KOPT-K1 (cell line): ENCODE results near the gene MARVELD3.
"Not testable (repeated sequence)": the region's sequence is repeated elsewhere in the genome, so short reads cannot be mapped to it uniquely, and the experiment has no call there.

ENCODE experiments used
- H3K27ac ChIP-seq: fragments of 200-600 bp; sonication (generic); 2 replicates; pipeline ENCODE4 v1.5.1; 2016; ENCODE audit warnings: antibody characterized with exemption, mild to moderate bottlenecking, low read depth, low read length; ENCODE audit not compliant: poor library complexity, severe bottlenecking
- H3K36me3 ChIP-seq: fragments of 200-600 bp; sonication (generic); 2 replicates; pipeline ENCODE4 v1.5.1; 2017; ENCODE audit warnings: antibody characterized with exemption, mild to moderate bottlenecking, low read length, moderate library complexity; ENCODE audit not compliant: insufficient read depth
- H3K9me3 ChIP-seq: fragments of 200-600 bp; sonication (generic); 2 replicates; pipeline ENCODE4 v1.5.1; 2017; ENCODE audit warnings: antibody characterized with exemption, low read length, mild to moderate bottlenecking; ENCODE audit not compliant: insufficient read depth, poor library complexity, severe bottlenecking

The MARVELD3 gene

DNA sequence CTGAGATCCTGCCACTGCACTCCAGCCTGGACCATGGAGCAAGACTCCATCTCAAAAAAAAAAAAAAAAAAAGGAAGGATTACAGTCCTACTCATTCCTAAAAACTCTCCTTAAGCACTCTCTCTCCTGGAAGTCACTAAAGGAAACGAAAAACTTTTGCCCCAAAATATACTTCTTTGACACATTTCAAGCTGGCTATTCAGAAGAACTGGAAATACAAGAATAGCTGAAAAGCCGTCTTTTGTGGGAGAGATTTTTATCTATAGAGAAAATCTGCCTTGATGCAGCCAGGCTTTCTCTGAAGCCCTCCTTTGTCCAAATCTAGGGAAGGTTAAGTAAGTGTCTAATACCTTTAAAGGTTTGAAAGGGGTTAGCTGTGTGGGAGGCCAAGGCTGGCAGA lies 16.9 kb upstream of the MARVELD3 start:
- H3K9me3 ChIP-seq, result no peaks in the 10 kb centered on the region
- no peak overlapping the region for H3K27ac ChIP-seq
- no peaks in the 10 kb centered on the region for H3K36me3 ChIP-seq

DNA sequence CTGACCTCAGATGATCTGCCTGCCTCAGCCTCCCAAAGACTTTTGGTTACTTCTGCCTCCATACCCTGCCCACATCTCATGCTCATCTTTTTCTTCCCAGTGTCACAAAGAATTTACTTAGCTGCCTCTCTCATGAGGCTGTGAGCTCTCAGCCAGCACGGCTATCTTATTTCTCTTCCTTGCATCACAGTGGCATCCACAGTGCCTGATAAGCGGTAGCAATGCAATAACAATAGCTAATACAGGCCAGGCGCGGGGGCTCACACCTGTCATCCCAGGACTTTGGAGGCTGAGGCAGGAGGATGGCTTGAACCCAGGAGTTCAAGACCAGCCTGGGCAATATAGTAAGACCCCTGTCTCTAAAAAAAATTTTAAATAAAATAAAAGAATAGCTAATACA lies 15.5 kb upstream of the MARVELD3 start:
- Histone ChIP-seq H3K9me3 (no peaks in the 10 kb centered on the region), H3K27ac (no peak overlapping the region), H3K36me3 (no peaks in the 10 kb centered on the region)

DNA sequence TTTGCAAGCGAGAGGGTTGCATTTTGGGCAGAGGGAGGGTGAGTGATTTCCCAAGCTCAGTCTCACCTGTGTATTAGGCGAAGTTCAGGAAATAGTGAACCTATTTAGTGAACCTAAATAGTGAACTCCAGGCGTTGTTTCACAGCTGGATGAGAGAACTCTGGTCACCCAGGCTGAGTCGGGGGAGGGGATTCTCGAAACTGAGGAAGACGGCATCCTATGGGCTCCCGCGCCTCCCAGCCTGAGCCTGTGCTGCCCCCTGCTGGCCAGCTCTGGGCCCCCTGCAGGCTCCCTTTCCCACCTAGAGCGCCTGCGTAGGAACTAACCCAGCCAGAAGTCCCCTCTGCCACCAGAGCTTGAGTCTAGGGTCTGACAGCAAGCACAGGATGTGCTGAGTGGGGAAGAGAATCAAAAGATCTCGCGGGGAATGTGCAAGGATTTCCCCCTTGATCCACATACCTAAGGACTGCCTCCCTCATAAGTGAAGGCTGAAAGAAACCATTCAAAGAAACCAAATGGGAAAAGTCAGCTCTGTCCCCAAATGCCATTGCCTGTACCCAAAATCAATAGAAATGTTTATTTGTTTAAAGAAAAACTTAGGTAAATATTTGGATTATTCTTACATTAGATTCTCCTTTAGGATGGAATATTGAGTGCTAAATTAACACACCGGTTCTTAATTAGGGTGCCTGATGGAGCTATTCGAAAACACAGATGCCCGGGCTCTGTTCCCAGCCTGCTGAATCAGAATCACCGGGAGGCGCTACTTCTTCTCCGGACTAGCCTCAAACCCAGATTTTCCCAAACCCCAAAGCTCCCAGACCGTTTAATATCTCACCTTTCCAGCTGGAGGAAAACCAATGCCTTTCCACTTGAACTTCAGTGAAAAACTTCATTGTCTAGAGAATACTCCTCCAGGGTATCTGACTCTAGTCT lies 14.8 kb upstream of the MARVELD3 start:
- no peak overlapping the region for H3K27ac ChIP-seq
- no peaks in the 10 kb centered on the region for H3K36me3 ChIP-seq
- H3K9me3 ChIP-seq, result no peaks in the 10 kb centered on the region

DNA sequence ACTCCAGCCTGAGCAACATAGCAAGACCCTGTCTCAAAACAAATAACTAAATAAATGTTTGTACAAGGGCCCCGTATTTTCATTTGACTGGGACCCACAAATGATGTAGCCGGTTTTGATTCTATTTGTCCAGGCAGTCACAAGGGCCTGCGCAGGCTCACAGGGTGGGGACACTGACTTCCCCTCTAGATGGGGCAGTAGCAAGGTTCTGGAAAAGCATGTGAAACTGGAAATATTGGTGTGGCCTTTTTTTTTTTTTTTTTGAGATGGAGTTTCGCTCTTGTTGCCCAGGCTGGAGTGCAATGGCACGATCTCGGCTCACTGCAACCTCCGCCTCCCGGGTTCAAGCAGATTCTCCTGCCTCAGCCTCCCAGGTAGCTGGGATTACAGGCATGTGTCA lies 11.0 kb upstream of the MARVELD3 start:
- H3K27ac ChIP-seq, H3K36me3 ChIP-seq, H3K9me3 ChIP-seq: not testable (repeated sequence)

DNA sequence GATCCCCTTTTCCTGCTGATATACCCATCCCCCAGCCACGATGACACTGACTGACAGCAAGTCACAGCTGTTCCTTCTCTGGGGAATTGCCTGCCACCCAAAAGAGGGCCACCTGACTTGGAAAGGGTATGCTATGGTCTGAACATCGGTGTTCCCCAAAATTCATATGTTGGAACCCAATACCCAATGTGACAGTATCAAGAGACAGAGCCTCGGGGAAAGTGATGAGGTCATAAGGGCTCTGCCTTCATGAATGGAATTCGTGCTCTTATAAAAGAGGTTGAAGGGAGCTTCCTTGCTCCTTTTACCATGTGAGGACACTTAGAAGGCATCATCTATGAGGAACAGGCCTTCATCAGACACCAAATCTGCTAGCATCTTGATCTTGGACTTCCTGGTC lies 7.6 kb upstream of the MARVELD3 start:
- Histone ChIP-seq H3K36me3 (no peaks in the 10 kb centered on the region), H3K9me3 (no peaks in the 10 kb centered on the region), H3K27ac (no peak overlapping the region)

DNA sequence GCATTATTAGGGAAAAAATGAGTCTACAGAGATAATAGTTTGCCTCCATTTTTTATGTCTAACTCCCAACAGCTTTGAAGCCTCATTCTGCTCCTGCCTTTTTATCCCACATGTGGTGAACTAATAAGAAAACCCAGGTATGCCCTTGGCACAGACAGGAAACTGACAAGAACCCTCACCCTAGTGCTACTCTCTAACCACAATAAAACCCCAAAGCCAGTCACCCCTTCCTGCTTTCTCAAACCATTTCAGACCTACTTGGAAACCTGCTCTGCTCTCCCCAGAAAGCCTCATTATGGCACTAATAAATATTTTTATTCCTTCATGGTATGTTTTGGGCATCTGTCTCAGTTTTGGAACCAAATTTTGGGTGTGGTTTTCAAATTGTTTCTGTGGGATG lies 3.9 kb upstream of the MARVELD3 start:
- H3K27ac ChIP-seq, result no peak overlapping the region
- no peaks in the 10 kb centered on the region for H3K9me3 ChIP-seq
- H3K36me3 ChIP-seq, result no peaks in the 10 kb centered on the region

DNA sequence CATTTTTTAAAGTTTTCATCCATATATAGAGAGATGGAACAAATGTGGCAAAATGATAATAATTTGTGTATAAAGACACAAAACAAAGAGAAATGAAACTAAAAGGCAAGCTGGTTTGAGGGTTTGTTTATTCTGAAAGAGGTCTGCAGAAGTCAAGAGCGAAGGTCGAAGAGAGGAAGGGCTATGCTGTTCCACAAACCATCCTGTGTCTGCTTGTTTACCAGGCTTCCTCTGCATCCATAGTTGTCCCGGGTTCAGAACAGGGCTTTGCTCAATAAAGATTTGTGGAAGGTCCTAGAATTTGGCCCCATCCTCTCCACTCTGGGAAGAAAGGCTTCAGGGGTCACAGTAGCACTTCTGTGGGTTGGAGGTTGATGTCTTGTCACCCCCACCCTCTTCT lies 2.4 kb upstream of the MARVELD3 start:
- Histone ChIP-seq H3K9me3 (no peaks in the 10 kb centered on the region), H3K36me3 (no peaks in the 10 kb centered on the region), H3K27ac (no peak overlapping the region)

DNA sequence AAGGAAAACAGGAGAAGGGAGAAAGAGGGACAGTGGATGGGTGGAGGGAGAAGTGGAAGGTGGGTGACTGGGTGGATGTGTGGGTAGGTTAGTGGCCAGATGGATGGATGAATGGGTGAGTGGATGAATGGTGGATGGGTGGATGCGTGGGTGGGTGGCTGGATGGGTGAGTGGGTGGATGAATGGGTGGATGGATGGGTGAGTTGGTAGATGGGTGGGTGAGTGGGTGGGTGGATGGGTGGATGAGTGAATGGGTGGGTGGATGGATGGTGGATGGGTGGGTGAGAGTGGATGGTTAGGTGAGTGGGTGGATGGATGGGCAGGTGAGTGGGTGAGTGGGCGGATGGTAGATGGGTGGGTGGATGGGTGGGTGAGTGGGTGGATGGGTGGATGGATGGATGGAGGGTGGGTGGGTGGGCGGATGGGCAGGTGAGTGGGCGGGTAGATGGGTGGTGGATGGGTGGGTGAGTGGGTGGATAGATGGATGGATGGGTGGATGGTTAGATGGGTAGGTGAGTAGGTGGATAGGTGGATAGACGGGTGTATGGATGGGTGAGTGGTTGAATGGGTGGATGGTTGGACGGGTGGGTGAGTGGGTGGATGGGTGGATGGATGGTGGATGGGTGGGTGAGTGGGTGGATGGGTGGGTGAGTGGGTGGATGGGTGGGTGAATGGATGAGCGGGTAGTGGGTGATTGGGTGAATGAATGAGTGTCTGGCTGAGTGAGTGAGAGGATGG lies 702 bp upstream of the MARVELD3 start:
- Histone ChIP-seq H3K27ac (no peak overlapping the region), H3K36me3 (no peaks in the 10 kb centered on the region), H3K9me3 (no peaks in the 10 kb centered on the region)

DNA sequence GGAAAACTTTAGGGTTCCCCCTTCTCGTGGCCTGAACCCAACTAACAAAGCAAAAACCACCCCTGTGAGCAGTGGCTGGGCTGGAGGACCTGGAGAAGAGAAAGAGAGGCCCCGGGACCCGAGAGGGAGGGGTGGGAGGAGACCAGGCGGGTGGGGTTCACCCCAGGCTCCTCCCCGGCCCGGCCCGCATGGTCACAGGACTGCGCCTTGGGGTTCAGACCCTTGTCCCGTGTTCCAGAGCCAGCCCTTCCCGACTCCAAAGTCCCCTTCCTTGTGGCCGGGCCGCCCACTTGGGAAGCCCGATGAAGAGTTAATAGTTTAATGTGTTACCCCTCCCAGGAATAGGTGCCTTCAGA lies 852 bp downstream of the MARVELD3 start:
- H3K36me3 ChIP-seq, result no peaks in the 10 kb centered on the region
- H3K9me3 ChIP-seq, result no peaks in the 10 kb centered on the region
- H3K27ac ChIP-seq, result no peak overlapping the region

DNA sequence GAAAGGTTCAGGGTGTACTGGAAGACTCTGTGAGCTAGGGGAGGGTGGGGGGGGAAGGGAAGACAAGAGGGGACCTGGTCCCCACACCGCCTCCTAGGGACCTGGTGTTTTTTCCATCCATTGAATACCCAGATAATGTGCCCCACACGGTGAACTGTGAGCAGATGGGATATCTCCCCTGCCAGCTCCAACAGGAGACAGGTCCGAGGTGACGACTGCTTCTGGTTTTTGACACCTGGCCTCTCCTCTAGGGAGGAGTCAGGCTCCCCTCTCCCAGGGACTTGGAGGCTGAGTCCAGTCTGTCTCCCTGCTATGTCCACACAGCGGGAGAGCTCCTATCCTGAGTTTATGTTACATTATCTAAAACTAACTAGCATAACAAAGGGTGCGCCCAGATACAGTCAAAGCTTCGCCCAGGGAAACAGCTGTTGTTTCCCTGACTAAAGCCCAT lies 1.8 kb downstream of the MARVELD3 start:
- H3K36me3 ChIP-seq, result no peaks in the 10 kb centered on the region
- no peak overlapping the region for H3K27ac ChIP-seq
- no peaks in the 10 kb centered on the region for H3K9me3 ChIP-seq

DNA sequence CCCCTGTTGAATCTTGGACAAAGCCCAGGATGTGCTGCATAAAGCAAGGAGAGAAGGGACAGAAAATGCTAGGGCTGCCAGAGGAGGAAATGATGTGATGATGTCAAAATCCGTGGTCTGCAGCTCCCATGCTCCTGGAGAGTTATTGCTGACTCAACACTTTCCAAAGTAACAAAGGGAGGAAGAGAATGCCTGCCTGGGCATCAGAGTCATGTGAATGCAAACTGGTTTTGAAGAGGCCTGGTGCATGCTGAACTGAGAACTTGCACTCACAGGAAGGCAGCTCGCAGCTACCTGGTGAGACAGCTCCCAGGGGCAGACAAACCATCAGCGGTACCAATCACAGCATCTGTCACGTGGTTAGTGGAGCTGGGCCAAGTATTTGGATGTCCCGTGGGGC lies 2.8 kb downstream of the MARVELD3 start:
- no peaks in the 10 kb centered on the region for H3K36me3 ChIP-seq
- no peak overlapping the region for H3K27ac ChIP-seq

DNA sequence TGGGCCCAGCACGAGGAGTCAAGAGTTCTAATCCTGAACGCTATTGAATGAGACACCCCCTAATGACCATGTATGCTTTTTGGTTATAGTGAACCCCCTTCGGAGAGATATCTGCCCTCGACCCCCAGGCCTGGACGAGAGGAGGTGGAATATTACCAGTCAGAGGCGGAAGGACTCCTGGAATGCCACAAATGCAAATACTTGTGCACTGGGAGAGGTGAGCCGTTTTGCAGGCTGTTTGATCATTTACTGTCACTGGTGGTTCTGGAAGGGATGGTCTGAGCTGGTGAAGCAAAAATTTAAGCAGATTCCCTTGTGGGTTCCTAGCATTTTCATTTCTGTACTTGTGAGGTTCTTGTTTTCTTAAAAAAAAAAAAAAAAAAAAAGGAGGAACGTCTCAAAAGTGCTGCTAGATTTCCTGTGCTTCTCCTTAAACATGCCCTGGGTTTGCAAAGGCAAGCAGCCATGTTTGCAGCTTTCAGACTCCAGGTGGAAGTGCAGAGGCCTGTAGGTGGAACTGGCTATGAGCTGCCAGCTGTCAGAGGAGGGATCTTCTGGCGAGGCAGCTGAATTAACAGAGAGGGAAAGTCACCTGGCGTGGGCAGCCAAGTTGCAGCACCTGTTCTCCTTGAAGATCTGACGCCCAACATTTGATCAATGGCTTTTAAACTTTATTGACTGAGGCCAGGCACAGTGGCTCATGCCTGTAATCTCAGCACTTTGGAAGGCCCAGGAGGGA lies 3.5 kb downstream of the MARVELD3 start:
- Histone ChIP-seq H3K9me3 (no peaks in the 10 kb centered on the region), H3K27ac (no peak overlapping the region), H3K36me3 (no peaks in the 10 kb centered on the region)

More for the DNA sequence above, 2.8 kb downstream of the MARVELD3 start:
- H3K9me3 ChIP-seq, result no peaks in the 10 kb centered on the region

DNA sequence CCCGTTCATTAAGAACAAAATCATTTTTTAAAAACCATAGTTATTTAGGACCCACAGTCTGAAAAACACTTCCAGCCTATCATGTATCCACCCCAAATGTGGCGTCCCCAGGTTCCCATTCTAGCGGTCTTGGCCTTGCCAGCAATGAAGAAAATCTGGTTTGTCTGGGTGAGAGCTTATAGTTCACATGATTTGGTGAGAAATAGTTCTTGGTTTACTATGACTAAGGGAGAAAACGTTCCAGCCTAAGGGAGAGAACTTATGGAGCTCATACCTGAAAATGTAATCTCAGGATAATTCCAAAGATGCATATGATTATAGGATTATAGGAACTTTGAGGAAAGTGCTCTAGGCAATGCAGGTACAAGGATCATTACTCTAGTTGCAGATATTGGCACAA lies 4.8 kb downstream of the MARVELD3 start:
- no peaks in the 10 kb centered on the region for H3K36me3 ChIP-seq
- H3K27ac ChIP-seq, result no peak overlapping the region
- no peaks in the 10 kb centered on the region for H3K9me3 ChIP-seq

DNA sequence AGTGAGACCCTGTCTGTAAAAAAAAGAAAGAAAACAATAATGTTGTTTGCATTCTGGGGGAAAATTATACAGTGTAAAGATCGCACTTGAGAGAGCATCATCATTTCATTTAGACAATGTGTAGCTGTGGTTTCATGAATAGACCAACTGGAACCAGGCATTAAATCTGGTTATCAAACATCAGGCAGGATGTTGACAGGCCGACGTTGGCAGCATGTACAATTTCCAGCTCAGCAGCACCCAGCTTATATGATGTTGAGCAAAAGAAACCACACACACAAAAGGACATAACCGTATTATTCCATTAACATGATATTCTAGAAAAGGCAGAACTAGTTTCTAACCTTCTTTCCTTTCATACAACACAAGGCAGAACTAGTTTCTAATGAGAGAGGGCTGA lies 5.8 kb downstream of the MARVELD3 start:
- Histone ChIP-seq H3K9me3 (no peaks in the 10 kb centered on the region), H3K27ac (no peak overlapping the region), H3K36me3 (no peaks in the 10 kb centered on the region)

DNA sequence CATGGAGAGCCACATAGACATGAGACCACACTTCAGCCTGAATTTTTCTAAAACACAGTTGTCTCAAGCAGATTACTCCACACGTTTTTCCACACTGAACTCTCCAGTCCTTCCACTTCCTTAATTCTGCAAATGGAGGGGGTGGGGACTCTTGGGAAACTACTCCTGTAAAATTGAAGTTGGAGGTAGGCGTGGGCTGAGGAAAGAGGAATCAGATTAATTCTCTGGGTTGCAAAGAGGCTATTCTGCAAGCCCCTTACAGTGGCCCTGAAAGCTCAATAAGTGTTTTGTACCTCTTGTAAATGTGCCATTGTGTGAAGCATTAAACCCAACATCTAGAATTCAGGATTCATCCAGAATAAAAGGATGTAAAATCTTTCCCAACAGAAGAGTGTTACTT lies 9.6 kb downstream of the MARVELD3 start:
- Histone ChIP-seq H3K36me3 (no peaks in the 10 kb centered on the region), H3K9me3 (no peaks in the 10 kb centered on the region), H3K27ac (no peak overlapping the region)
